ENCODE results near the gene KAZN.

Gene KAZN

GRCh38 chr1:14561014-14561693, 37.3 kb upstream of the KAZN start:
- H3K9ac ChIP-seq (ENCODE audit: low read length) = no peak overlapping the region
- no peaks in the 10 kb centered on the region for H3K36me3 ChIP-seq (ENCODE audit: insufficient read depth, low read length)
- no peak overlapping the region for H3K27ac ChIP-seq (ENCODE audit: low read depth, low read length, poor library complexity, severe bottlenecking)
- H3F3A ChIP-seq (ENCODE audit: insufficient read depth, low read length) = no peaks in the 10 kb centered on the region
- no peak overlapping the region for H2AFZ ChIP-seq (ENCODE audit: low read length)
- no peaks in the 10 kb centered on the region for H3K4me1 ChIP-seq (ENCODE audit: insufficient read depth, low read length, severe bottlenecking)
- no peak overlapping the region for H3K4me3 ChIP-seq (ENCODE audit: low read depth, low read length, poor library complexity, severe bottlenecking)
- H3K9me3 ChIP-seq (ENCODE audit: low read length) = no peaks in the 10 kb centered on the region
- no peaks in the 10 kb centered on the region for H4K20me1 ChIP-seq (ENCODE audit: insufficient read depth, low read length)
- H3K27me3 ChIP-seq (ENCODE audit: insufficient read depth, low read length) = no peaks in the 10 kb centered on the region
- H3K9me2 ChIP-seq (ENCODE audit: low read depth, low read length) = no peaks in the 10 kb centered on the region
- H3K79me2 ChIP-seq (ENCODE audit: insufficient read depth, low read length) = no peaks in the 10 kb centered on the region
- H3K4me2 ChIP-seq (ENCODE audit: low read length) = no peak overlapping the region
- TF ChIP-seq CTCF (IDR thresholded peaks at IDR 0.05; ENCODE audit: low read length) (no peak), EZH2 (IDR thresholded peaks at IDR 0.05; ENCODE audit: borderline replicate concordance, low read length) (no peak)

DNA sequence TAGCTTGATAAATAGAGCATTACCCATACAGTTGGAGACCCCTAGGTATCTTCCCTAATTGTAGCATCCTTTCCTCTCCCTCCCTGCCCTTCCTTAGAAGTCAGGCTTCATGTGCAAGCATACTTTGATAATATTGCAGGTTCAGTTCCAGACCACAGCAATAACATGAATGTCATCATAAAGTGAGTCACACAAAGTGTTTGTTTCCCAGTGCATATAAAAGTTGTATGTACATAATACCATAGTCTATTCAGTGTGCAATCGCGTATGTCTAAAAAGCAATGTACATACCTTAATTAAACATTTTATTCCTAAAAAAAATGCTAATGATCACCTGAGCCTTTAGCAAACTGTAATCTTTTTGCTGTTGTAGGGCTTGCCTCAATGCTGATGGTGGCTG, 33.4 kb upstream of the KAZN start:
- Histone ChIP-seq H2AFZ (ENCODE audit: low read length) (no peak overlapping the region), H4K20me1 (ENCODE audit: insufficient read depth, low read length) (no peaks in the 10 kb centered on the region), H3K79me2 (ENCODE audit: insufficient read depth, low read length) (no peaks in the 10 kb centered on the region), H3K9me2 (ENCODE audit: low read depth, low read length) (no peaks in the 10 kb centered on the region), H3F3A (ENCODE audit: insufficient read depth, low read length) (no peaks in the 10 kb centered on the region), H3K4me2 (ENCODE audit: low read length) (no peak overlapping the region), H3K9ac (ENCODE audit: low read length) (no peak overlapping the region), H3K27ac (ENCODE audit: low read depth, low read length, poor library complexity, severe bottlenecking) (no peak overlapping the region), H3K4me3 (ENCODE audit: low read depth, low read length, poor library complexity, severe bottlenecking) (no peak overlapping the region), H3K27me3 (ENCODE audit: insufficient read depth, low read length) (0 out of 2 replicates have a peak, but pooled peaks cover 4% of the 10 kb centered on the region), H3K36me3 (ENCODE audit: insufficient read depth, low read length) (no peaks in the 10 kb centered on the region), H3K4me1 (ENCODE audit: insufficient read depth, low read length, severe bottlenecking) (no peaks in the 10 kb centered on the region), H3K9me3 (ENCODE audit: low read length) (no peaks in the 10 kb centered on the region)
- no peak for TF ChIP-seq CTCF (IDR thresholded peaks at IDR 0.05; ENCODE audit: low read length)
- TF ChIP-seq EZH2 (IDR thresholded peaks at IDR 0.05; ENCODE audit: borderline replicate concordance, low read length) = no peak

GRCh38 chr1:14567056-14567455, 31.4 kb upstream of the KAZN start:
- H3F3A ChIP-seq (ENCODE audit: insufficient read depth, low read length) = no peaks in the 10 kb centered on the region
- H3K27ac ChIP-seq (ENCODE audit: low read depth, low read length, poor library complexity, severe bottlenecking) = no peak overlapping the region
- H3K4me3 ChIP-seq (ENCODE audit: low read depth, low read length, poor library complexity, severe bottlenecking) = no peak overlapping the region
- H3K79me2 ChIP-seq (ENCODE audit: insufficient read depth, low read length) = no peaks in the 10 kb centered on the region
- TF ChIP-seq EZH2 (IDR thresholded peaks at IDR 0.05; ENCODE audit: borderline replicate concordance, low read length) (no peak), CTCF (IDR thresholded peaks at IDR 0.05; ENCODE audit: low read length) (peak; percentile 45)
- no peak overlapping the region for H3K4me2 ChIP-seq (ENCODE audit: low read length)
- 0 out of 2 replicates have a peak, but pooled peaks cover 4% of the 10 kb centered on the region for H3K27me3 ChIP-seq (ENCODE audit: insufficient read depth, low read length)
- no peak overlapping the region for H3K9ac ChIP-seq (ENCODE audit: low read length)
- H2AFZ ChIP-seq (ENCODE audit: low read length) = no peak overlapping the region
- no peaks in the 10 kb centered on the region for H3K9me2 ChIP-seq (ENCODE audit: low read depth, low read length)
- no peaks in the 10 kb centered on the region for H4K20me1 ChIP-seq (ENCODE audit: insufficient read depth, low read length)
- no peaks in the 10 kb centered on the region for H3K9me3 ChIP-seq (ENCODE audit: low read length)
- H3K36me3 ChIP-seq (ENCODE audit: insufficient read depth, low read length) = no peaks in the 10 kb centered on the region
- H3K4me1 ChIP-seq (ENCODE audit: insufficient read depth, low read length, severe bottlenecking) = no peaks in the 10 kb centered on the region
